GM19099 (cell line): Measurements from ENCODE around the gene VRTN.

Experiments used
- POLR2A ChIP-seq: IDR thresholded peaks from 3 replicates; pipeline ENCODE4 v1.6.1; 2011; ENCODE audit warnings: low read depth; ENCODE audit not compliant: insufficient read length; ENCODE audit errors: extremely low read depth

VRTN gene

DNA sequence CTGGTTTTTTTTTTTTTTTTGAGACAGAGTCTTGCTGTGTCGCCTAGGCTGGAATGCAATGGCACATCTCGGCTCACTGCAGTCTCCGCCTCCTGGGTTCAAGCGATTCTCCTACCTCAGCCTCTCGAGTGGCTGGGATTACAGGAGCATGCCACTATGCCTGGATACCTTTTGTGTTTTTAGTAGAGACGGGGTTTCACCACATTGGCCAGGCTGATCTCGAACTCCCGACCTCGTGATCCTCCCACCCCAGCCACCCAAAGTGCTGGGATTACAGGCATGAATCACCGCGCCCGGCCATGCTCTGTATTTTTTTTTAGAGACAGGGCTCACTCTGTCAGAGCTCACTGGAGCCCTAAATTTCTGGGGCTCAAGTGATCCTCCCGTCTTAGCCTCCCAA, 32.6 kb downstream of the VRTN start:
- TF ChIP-seq POLR2A = no peak

DNA sequence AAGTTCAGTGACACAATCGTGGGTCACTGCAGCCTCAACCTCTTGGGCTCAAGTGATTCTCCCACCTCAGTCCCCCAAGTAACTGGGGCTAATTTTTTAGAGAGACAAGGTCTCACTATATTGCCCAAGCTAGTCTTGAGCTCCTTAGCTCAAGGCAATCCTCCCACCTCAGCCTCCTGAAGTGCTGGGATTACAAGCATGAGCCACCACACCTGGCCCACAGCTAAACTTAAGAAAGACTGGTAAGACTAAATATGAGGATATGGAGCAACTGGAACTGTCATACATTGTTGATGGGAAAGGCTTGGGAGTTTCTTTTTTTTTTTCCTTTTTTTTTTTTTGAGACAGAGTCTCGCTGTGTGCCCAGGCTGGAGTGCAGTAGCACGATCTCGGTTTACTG, 34.0 kb downstream of the VRTN start:
- no peak for TF ChIP-seq POLR2A

DNA sequence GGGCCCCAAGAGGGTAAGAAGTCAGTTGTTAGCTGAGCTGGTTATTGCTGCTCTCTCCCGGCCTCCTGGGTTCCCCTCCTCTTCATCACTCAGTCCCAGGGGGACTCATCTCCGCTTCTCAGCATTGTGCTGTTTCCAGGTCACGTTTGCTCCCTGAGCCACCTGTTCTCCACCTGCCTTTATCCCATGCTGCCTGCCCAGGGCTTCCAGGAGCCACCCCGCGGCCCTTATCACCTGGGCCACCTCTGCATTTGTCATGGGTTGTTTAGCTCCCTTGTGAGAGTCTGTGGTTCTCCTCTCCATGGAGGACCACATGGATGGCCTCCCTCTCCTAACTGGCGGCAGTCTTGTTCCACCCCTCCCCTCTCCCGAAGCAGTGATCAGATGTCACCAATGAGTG, 41.7 kb downstream of the VRTN start:
- TF ChIP-seq POLR2A = no peak

DNA sequence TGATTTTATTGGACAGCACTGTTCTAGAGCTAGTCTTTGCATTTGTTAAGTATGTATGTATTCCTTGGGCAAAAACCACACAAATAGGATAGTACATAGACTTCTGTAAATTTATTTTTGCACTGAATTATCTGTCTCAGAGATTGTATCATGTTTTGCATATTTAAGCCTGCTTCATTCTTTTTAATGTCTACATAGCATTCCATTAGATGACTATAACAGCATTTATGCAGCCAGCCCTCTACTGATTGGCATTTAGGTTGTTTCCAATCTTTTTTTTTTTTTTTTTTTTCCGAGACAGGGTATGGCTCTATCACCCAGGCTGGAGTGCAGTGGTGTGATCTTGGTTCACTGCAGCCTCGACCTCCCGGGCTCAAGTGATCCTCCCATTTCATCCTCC, 43.2 kb downstream of the VRTN start:
- no peak for TF ChIP-seq POLR2A

GRCh38 chr14:74392616-74393570, 44.6 kb downstream of the VRTN start:
- no peak for TF ChIP-seq POLR2A

DNA sequence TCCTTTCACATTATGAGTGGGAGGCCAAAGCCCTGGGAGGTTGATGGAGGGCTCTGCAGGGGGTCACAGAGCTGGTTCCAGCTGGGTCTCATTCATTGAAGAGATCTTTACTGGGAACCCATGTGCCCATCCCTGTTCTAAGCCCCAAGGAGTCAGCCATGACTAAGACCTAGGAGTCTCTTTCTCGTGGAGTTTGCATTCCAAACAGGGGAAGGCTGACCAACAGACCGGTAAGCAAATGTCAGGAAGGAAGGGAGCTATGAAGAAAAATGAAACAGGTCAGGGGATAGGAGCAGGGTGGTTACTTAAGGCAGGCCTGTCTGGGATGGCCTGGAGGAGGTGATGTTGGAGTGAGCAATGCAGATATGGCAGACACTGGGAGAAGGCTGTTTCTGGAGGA, 46.3 kb downstream of the VRTN start:
- no peak for TF ChIP-seq POLR2A

- no peak for TF ChIP-seq POLR2A
Measured at GRCh38 chr14:74395094-74395493, 46.8 kb downstream of the VRTN start.

- no peak for TF ChIP-seq POLR2A
Measured at GRCh38 chr14:74400031-74400685, 51.9 kb downstream of the VRTN start.

GRCh38 chr14:74400919-74401503, 52.7 kb downstream of the VRTN start:
- no peak for TF ChIP-seq POLR2A

DNA sequence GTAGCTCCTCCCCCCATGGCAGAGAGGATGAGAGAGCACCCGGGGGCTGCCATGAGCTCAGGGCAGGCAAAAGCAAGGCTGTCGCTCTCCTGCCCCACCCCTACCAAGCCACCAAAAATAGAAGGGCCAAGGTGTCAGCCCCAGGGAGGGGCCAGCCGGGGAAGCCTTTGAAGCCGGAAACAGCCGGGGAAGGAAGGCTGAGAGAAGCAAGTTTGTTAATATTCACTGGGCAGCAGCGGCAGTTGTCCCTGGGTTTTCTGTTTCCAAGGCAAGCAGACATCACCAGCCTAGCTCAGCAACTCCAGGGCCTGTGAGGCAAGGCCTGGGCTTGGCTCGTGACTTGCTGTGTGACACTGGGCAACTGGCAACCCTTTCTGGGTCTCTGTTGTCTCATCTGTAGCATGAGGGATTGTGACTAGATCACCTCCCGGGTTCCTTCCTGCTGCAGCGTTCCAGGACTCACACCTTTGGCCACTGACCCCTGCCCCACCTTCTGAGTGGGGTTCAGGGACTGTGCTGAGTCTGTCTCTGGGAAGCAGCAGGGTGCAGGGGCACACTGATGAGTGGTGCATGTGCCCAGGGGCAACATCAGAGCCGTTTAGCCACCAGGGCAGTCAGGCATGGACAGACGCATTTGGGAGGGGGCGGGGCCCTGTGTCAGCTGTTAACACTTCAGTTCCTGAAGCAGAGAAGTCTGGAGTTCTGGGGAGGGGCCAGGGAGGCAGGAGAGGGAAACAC, 53.4 kb downstream of the VRTN start:
- TF ChIP-seq POLR2A = peak; percentile 48

GRCh38 chr14:74402401-74403251, 54.4 kb downstream of the VRTN start:
- no peak for TF ChIP-seq POLR2A

- no peak for TF ChIP-seq POLR2A
Measured at GRCh38 chr14:74403619-74404417, 55.5 kb downstream of the VRTN start.

GRCh38 chr14:74404435-74404834, 56.2 kb downstream of the VRTN start:
- no peak for TF ChIP-seq POLR2A
